NCI-H345 treated with DMSO at 0.1 percent for 48 hours (cell line): ENCODE data around the gene OTUB1.

Experiments
- DNase-seq: peaks from one replicate; lab custom pipeline; 2025; ENCODE audit not compliant: unreplicated experiment; lab: John Stamatoyannopoulos, UW

Gene OTUB1

DNA sequence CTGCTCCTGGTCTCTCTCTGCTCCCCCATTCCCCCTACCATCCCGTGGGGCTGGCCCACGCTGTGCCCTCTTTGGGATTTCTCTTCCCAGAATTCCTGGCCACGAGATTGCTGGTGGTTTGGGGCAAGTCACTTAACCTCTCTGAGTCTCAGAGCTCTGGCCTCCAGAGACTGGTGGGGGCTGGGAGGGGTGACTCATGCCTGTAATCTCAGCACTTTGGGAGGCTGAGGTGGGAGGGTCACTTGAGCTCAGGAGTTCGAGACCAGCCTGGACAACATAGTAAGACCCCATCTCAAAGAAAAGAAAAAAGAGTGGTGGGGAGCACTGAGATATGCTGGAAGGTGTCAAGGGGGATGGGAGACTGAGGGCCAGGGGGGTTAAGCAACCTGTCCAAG is 18.3 kb downstream of the OTUB1 start:
- DNase-seq: no peak

- no peak for DNase-seq
Measured at GRCh38 chr11:64005691-64006090, 19.5 kb downstream of the OTUB1 start.

DNA sequence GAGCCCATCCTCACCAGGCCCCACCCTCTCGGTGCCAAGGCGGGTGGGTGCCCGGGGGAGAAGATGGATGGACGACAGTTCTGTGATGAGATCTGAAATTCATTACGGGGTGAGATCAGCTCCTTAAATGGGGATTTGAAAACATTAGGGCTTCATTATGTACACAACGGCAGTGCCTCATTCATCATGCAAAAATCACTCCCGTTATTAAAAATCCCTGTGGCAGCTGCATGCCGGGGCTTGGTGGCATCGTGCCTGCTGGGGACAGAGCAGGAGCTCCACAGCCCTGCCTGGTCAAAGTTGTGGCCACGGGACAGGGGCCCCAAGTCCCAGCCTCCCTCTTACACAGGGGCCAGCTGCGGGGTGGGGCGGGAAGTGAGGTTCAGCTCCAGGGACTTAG is 20.2 kb downstream of the OTUB1 start:
- DNase-seq: no peak

DNA sequence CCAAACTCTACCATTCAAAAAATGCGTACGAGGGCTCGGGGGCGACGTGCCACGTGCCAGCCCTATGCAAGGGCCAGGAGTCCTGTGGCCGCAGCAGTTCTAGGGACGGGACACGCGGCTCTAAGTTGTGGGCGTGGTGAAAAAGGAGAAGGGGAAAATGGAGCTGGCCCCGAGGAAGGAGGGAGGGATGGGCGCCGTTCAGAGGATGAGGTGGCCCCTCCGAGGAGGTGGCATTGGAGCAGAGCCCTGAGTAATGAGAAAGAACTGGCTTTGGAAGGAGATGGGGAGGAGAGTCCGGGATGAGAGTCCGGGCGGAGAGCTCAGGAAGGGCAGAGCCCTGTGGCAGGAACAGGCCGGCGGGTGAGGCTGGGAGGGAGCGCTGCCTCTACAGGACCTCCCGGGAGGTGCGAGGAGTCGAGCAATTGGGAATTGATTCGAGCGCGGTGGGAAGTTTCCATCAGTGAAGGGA is 21.0 kb downstream of the OTUB1 start:
- DNase-seq: no peak

DNA sequence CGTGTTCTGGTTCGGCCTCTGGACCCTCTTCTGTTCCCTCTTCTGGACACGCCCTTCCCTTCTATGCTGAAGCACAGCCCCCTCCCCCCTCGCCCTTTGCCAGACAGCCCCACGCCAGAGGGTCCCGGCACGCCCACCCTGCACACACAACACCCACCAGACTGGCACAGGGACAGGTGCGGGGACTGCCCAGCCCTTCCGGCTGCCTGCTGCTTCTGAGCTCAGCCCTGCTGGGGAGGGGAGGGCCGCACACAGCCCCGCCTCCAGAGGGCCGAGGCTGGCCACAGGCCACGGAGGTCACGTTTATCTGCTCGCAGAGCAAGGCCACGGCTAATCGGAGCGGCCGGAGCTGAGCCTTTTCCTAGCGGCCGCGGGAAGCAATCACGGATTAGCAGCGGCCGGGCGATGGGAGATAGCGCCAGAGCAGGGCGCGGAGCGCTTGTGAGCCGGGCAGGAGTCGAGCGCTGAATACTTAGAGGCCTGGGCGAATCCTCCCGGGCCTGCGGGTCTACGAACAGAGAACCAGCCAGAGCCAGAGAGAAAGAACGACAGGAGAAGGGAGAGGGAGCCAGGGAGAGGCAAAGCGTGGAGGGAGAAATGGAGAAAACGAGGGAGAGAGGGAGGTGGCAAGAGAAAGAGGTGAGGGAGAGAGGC is 21.5 kb downstream of the OTUB1 start:
- DNase-seq: no peak

DNA sequence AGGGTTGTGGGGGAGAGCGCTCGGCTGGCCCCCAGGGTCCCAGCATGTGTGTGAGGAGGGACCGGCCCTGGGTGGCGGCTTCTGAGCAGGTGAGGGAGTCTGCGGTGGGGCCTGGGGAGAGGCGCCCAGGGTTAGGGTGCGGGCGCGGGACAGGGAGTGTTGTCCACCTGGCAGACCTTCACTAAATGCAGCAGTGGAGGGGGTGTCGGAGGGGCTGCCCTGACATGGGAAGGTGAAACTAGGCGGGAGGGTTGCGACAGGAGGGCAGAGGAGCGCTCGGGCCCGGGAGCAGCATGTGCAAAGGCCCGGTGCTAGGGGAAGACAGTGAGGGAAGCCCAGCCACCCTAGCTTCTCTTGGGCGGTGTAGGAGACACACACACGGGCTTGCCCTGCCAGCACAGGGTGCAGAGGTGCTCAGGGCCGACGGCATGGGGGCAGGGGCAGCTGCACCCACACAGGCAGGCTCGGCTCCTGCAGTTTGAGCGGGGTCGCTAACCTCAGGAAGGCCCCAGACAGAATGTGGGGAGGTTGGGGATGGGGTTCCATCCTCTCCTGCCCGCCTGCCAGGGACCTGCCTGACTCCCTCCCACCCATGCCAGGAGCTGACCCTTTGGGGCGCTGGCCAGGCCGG is 22.2 kb downstream of the OTUB1 start:
- DNase-seq: no peak

DNA sequence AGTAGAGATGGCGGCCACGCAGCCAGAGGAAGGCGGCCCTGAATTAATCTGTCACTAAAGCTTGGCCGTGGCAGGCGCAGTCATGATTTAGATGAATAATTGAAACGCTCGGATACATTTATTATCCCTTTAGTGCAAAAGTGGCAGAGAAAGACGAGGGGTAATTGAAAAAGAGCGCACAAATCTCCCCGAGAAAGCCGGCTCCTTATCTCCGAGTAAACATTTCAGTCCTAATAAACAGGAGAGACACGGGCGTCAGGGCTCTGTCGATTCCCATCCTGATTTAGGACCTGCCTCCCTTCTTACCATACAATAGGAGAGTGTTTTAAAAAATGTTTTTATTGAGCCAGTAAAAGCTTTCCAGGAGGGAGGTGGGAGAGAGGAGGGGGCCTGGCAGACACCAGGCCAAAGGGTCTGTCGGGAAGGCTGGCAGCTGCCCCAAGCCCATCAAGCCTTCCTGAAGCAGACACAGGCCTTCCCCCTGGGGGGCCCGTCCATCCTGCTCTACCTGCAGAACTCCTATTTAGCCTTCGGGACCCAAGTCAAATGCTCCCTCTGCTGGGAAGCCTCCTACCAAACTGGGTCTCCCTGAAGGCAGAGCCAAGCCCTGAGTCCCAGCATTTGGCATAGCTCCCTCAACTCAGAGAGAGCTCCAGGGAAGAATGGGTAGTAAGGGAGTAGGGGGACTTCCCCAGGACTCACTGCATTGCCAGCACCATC is 22.8 kb downstream of the OTUB1 start:
- no peak for DNase-seq

- no peak for DNase-seq
Measured at GRCh38 chr11:64009710-64010109, 23.5 kb downstream of the OTUB1 start.

DNA sequence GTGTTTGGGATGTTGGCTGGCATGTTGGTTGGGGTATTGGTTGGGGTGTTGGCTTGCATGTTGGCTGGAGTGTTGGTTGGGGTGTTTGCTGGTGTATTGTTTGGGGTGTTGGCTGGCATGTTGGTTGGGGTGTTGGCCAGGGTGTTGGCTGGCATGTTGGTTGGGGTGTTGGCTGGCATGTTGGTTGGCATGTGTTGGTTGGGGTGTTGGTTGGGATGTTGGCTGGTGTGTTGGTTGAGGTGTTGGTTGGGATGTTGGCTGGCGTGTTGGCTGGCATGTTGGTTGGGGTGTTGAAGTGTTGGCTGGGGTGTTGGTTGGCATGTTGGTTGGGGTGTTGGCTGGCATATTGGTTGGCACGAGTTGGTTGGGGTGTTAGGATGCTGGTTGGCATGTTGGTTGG is 24.5 kb downstream of the OTUB1 start:
- DNase-seq: no peak

- DNase-seq: no peak
Measured at GRCh38 chr11:64011371-64011770, 25.1 kb downstream of the OTUB1 start.

GRCh38 chr11:64013141-64013896 is 27.1 kb downstream of the OTUB1 start:
- no peak for DNase-seq

GRCh38 chr11:64014356-64014755 is 28.1 kb downstream of the OTUB1 start:
- DNase-seq: no peak

- DNase-seq: no peak
Measured at GRCh38 chr11:64015510-64015909, 29.3 kb downstream of the OTUB1 start.

GRCh38 chr11:64015935-64016845 is 30.0 kb downstream of the OTUB1 start:
- no peak for DNase-seq

DNA sequence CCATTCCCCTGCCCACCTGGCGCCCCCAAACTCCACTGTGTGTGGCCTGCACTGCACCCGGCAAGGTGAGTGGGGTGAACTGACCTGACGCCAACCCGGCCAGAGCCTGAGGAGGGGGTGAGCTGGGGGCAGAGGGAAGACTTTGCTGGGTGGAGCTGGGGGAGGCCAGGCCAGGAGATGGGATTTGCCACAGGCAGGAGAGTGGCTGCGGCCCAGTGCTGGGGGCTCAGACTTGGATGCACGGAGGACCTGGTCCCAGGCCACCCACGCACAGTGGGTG is 31.6 kb downstream of the OTUB1 start:
- no peak for DNase-seq

- DNase-seq: no peak
Measured at GRCh38 chr11:64018310-64018709, 32.1 kb downstream of the OTUB1 start.

DNA sequence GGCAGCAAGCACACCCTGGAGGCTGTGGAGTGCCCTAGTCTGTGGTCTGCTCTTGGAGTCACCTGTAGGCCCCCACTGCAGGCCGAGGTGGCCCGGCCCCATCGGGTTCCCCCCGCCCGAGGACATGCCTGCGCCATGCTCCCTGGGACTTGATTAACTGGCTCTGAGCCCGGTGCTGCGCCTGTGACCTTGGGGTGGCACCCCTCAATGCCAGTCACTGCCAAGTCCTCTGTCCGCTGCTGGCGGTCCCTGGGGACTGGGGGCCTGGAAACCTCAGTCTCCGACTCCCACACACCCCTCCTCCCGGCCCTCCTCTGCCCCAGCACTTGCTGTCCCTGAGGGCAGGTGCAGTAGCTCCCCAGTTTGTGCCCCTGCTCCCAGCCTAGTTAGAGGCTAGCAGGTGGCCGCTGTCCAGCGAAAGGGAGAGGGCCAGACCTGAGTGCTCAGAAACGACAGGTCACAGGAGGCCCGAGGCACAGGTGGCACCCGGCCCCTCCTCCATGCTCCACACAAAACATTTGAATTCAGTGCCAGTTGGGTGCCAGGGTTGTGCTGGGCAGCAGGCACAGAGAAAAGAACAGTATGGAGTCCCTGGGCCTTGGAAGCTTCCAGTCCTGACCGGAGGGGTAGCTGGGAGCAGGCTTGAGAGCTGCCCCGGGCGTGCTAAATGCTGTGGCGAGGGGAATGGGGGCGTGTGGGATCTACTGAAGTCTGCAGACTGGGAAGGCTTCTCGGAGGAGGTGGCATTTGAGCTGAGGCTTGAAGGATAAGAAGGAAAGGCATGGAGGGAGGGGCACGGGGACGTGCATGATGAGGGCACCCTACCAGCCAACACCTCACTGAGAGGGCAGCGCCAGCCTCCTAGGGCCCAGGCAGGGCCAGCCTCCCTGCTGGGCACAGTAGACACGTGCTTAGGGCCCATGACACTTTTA is 33.1 kb downstream of the OTUB1 start:
- DNase-seq: no peak

DNA sequence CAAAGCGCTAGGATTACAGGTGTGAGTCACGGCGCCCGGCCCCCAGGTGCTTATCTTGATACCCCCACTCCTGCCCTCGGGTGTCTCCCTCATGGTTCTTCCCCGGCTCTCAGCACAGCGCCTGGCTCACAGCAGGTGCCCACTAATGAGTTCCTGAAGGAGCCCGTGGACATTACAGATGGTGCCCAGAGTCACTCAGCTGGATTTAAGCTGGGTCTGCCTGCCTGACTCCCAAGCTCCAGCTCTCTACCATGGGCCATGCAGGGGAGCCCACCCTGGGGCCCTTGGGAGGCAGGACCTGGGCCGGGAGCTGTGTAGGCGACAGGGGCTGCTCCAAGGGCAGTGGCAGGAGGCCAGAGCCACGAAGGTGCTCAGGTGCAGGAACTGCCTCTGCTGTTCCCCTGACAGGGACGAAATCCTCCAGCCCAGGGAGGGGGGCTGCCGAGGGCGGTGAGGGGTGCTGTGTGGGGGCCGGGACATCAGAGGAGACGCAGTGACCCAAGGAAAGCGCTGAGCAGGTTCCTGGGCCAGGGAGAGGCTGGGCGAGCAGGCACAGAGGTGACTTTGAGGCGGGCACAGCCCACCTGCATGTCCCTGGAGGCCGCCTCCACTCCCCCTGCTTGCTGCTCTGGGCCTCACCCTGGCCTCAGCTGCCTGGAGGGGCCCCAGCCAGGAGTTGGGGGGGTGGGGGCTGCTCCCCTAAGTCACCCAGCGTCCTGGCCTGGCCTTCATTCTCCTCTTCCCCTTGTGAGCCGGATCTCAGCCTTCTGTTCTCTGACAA is 34.9 kb downstream of the OTUB1 start:
- no peak for DNase-seq

- no peak for DNase-seq
Measured at GRCh38 chr11:64021757-64022093, 35.5 kb downstream of the OTUB1 start.
